ENCODE measurements around the gene BTBD10. TPM values are rescaled to one million over a fixed set of nuclear protein-coding genes. Genes with fewer than 3 reads are reported as not detected.

Gene BTBD10
- total and polyA plus RNA-seq, 2 experiments from 2014 or later = 20.2 to 30.1 TPM

GRCh38 chr11:13503393-13503792 lies 40.4 kb upstream of the BTBD10 start (continued):
- no peak for TF ChIP-seq ZNF462 (CRISPR knock-in tag; IDR thresholded peaks at IDR 0.05)
- no peak for TF ChIP-seq ZNF331 (CRISPR knock-in tag; IDR thresholded peaks at IDR 0.05; ENCODE audit: low read depth)

GRCh38 chr11:13502492-13502891 lies 39.5 kb upstream of the BTBD10 start:
- Mint-ChIP-seq H3K27me3 (ENCODE audit: insufficient read depth, low read depth, poor library complexity) (no peaks in the 10 kb centered on the region), H3K36me3 (ENCODE audit: low read depth) (no peaks in the 10 kb centered on the region), H3K4me1 (no peaks in the 10 kb centered on the region), H3K27ac (no peak overlapping the region), H3K9me3 (no peaks in the 10 kb centered on the region), H3K4me3 (no peak overlapping the region)
- H3K4me1 ChIP-seq (ENCODE audit: insufficient read depth) = no peaks in the 10 kb centered on the region
- H3K79me2 ChIP-seq (replicated peaks; ENCODE audit: insufficient read depth) = no peaks in the 10 kb centered on the region
- ATAC-seq (no peak), DNase-seq (ENCODE audit: low spot score) (no peak)
- H4K20me1 ChIP-seq (replicated peaks; ENCODE audit: insufficient read depth) = no peaks in the 10 kb centered on the region
- no peak overlapping the region for H3K27ac ChIP-seq (ENCODE audit: low read depth)
- H3K36me3 ChIP-seq (ENCODE audit: insufficient read depth) = no peaks in the 10 kb centered on the region
- H3K4me3 ChIP-seq = no peak overlapping the region
- no peaks in the 10 kb centered on the region for H3F3A ChIP-seq (replicated peaks; ENCODE audit: low read depth)
- TF ChIP-seq POLR2AphosphoS5 (IDR thresholded peaks at IDR 0.05; ENCODE audit: low read depth) = no peak
- no peak for TF ChIP-seq STAT1 (IDR thresholded peaks at IDR 0.05; ENCODE audit: unreplicated experiment)
- TF ChIP-seq ZNF462 (CRISPR knock-in tag; IDR thresholded peaks at IDR 0.05) = no peak
- no peak for TF ChIP-seq CTCF (conservative IDR thresholded peaks at IDR 0.05; ENCODE audit: low read depth in 2 of 2)
- no peak for TF ChIP-seq CREB1 (CRISPR knock-in tag; IDR thresholded peaks at IDR 0.05; ENCODE audit: low read depth)
- no peak for TF ChIP-seq ZNF114 (CRISPR knock-in tag; IDR thresholded peaks at IDR 0.05)
- H3K9me2 ChIP-seq (ENCODE audit: insufficient read depth) = no peaks in the 10 kb centered on the region
- H3K27me3 ChIP-seq (ENCODE audit: insufficient read depth) = no peaks in the 10 kb centered on the region
- no peak overlapping the region for H2AFZ ChIP-seq
- H3K4me2 ChIP-seq = no peak overlapping the region
